Colonic mucosa (tissue), 4 donors: ENCODE data around the gene KDM6A. TPM values are rescaled to one million over a fixed set of nuclear protein-coding genes. Genes with fewer than 3 reads are reported as not detected.

ENCODE experiments used
- DNase-seq: peaks from one replicate; pipeline ENCODE4 v3.0.0-alpha.2; 2020
- H3K27ac ChIP-seq: fragments of 200-600 bp; one replicate; pipeline ENCODE4 v1.8.0; 2021
- H3K27me3 ChIP-seq: fragments of 200-600 bp; one replicate; pipeline ENCODE4 v1.8.0; 2021
- H3K36me3 ChIP-seq: fragments of 200-600 bp; one replicate; pipeline ENCODE4 v1.8.0; 2021
- H3K4me1 ChIP-seq: fragments of 200-600 bp; one replicate; pipeline ENCODE4 v1.8.0; 2021; ENCODE audit warnings: mild to moderate bottlenecking
- H3K4me3 ChIP-seq: fragments of 200-600 bp; one replicate; pipeline ENCODE4 v1.8.0; 2021
- H3K9ac ChIP-seq, 2 donors: one replicate each; pipeline ENCODE4 v1.7.0; 2013; ENCODE audit warnings: control low read depth in 2 of 2, low read depth in 2 of 2, low read length in 2 of 2
- H3K9me3 ChIP-seq: fragments of 200-600 bp; one replicate; pipeline ENCODE4 v1.8.0; 2021
- CTCF ChIP-seq: fragments of 200-600 bp; IDR thresholded peaks from one replicate; pipeline ENCODE4 v1.8.0; 2022; ENCODE audit warnings: antibody characterized with exemption, mild to moderate bottlenecking
- intact Hi-C: fragments of 100-400 bp; cut with DNase I; formaldehyde crosslinking; loops from one replicate; pipeline ENCODE4 v1.14.1; 2022
- total RNA-seq, 2 donors: library from RNA; stranded (reverse); fragmentation: NEBNext Ultra II Directional in 1 of 2; extraction: Animal tissue kit (Norgen Biotek cat#: 25700) in 1 of 2; gene quantifications; one replicate each; pipeline ENCODE4 v1.2.1, GENCODE V29; 2021
- donor health status: healthy.
- donor health status: DM: no; HTN: no; CAD: no.
- donor health status: DM: no; HTN: no; CAD: no.

KDM6A gene
- total RNA-seq, 2 donors from 2014 or later = 31.6 to 45.3 TPM

DNA sequence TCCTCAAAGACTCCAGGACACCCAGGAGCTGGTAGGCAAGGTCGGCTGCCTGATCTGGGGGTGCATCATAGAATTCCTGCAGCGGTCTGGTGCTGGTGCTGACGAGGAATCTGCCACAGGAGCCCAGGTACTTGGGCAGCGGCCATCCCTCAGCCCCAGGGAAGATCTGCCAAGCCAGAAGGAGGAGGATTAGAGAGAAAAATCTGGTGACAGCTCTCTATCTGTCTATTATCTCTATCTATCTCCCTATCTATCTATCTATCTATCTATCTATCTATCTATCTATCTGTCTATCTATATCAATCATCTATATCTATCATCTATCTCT lies 281.0 kb downstream of the KDM6A start:
- no peak overlapping the region for H3K27ac ChIP-seq
- TF ChIP-seq CTCF = no peak
- no peaks in the 10 kb centered on the region for H3K27me3 ChIP-seq
- no peaks in the 10 kb centered on the region for H3K9me3 ChIP-seq
- H3K4me3 ChIP-seq = no peak overlapping the region
- intact Hi-C loops = no loop called here
- H3K36me3 ChIP-seq = no peaks in the 10 kb centered on the region
- no peaks in the 10 kb centered on the region for H3K4me1 ChIP-seq
- no peak overlapping the region for H3K9ac ChIP-seq
- DNase-seq = no peak

DNA sequence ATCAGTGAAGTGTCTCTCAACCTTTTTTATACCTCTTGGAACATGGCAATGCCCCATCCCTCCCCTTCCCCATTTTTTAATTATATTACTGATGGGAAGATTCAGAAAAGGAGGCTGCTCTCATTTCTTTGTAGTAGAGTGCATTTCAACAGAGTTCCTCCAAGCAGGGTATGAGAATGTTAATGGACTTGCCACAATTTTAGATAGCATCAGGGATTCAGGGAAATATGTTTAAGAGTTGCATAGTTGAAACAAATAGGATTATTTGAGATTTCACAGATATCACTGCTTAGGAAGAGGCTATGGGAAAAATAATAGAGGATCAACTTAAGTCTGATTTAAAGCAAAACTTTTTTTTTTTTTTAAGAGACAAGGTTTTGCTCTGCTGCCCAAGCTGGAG lies 281.5 kb downstream of the KDM6A start:
- intact Hi-C loops = no loop called here
- no peak overlapping the region for H3K4me3 ChIP-seq
- no peak for DNase-seq

DNA sequence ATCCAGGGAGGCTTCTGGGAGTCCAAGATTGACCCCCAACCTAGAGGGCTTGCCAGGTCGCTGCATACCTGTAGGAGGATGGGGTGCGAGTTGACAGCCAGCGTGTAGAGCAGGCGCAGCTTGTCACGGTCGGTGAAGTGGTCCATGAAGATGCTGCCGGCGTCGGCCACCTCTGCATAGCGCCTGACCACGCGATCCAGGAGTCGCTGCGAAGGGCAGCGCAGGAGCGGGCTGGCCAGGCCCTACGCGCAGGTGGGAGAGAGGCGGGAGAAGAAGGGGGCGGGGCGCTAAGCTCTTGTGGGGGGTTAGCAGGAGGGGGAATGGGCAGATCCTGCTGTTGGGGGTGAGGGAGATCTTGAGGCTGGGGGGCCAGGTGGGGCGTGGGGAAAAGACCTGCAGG lies 284.7 kb downstream of the KDM6A start:
- Histone ChIP-seq H3K9ac (no peak overlapping the region), H3K27me3 (no peaks in the 10 kb centered on the region), H3K4me1 (no peaks in the 10 kb centered on the region), H3K36me3 (no peaks in the 10 kb centered on the region), H3K4me3 (no peak overlapping the region), H3K9me3 (no peaks in the 10 kb centered on the region), H3K27ac (no peak overlapping the region)
- TF ChIP-seq CTCF = no peak
- DNase-seq = no peak
- intact Hi-C loops = no loop called here

More for the DNA sequence above, 281.5 kb downstream of the KDM6A start:
- Histone ChIP-seq H3K27ac (no peak overlapping the region), H3K4me1 (no peaks in the 10 kb centered on the region), H3K9ac (no peak overlapping the region), H3K36me3 (no peaks in the 10 kb centered on the region), H3K9me3 (no peaks in the 10 kb centered on the region), H3K27me3 (no peaks in the 10 kb centered on the region)
- TF ChIP-seq CTCF = no peak

Other genes starting within 250 kb of the KDM6A start
- gene DUSP21, start 29.2 kb upstream of the KDM6A start, total RNA-seq = not detected